ENCODE measurements around the gene LNX2. TPM values are rescaled to one million over a fixed set of nuclear protein-coding genes. Genes with fewer than 3 reads are reported as not detected.

The LNX2 gene
- polyA plus RNA-seq, 1 donor (not counting 4 experiments of a cell fraction or from before 2014, with no cell fraction given) = 17.0 TPM

- no peak overlapping the region for H3K9ac ChIP-seq (ENCODE audit: control insufficient read depth, extremely low read depth, insufficient read depth, low read length)
- H3K79me2 ChIP-seq (ENCODE audit: control insufficient read depth, insufficient read depth, low read length) = peaks cover 91% of the 10 kb centered on the region
- H3K36me3 ChIP-seq (ENCODE audit: control insufficient read depth in 2 of 2, extremely low read depth in 1 of 2, insufficient read depth in 2 of 2, low read length in 2 of 2) = no peaks in the 10 kb centered on the region
- H3K27me3 ChIP-seq (ENCODE audit: control insufficient read depth, extremely low read depth, insufficient read depth, low read length) = no peaks in the 10 kb centered on the region
- DNase-seq (ENCODE audit: low read depth, low spot score) (no peak), FAIRE-seq (peak; percentile 90)
- H3K9me3 ChIP-seq (ENCODE audit: control insufficient read depth, low read depth, low read length) = no peaks in the 10 kb centered on the region
- TF ChIP-seq CTCF (optimal IDR thresholded peaks at IDR 0.05 in 1 of 3, IDR thresholded peaks at IDR 0.05 in 1 of 3, conservative IDR thresholded peaks at IDR 0.05 in 1 of 3; ENCODE audit: extremely low read depth in 1 of 3, insufficient read depth in 2 of 3, low read length in 3 of 3) = no peak
- peaks cover 18% of the 10 kb centered on the region for H3K4me1 ChIP-seq (ENCODE audit: control insufficient read depth, extremely low read depth, insufficient read depth, low read length)
- peak overlapping the region; percentile 19 for H3K27ac ChIP-seq (ENCODE audit: control insufficient read depth, insufficient read depth, low read length)
- peaks cover 2% of the 10 kb centered on the region for H4K20me1 ChIP-seq (ENCODE audit: control insufficient read depth, extremely low read depth, insufficient read depth, low read length)
- peak overlapping the region in 1 of 3 experiments; percentile 33 for H3K4me3 ChIP-seq (ENCODE audit: control insufficient read depth in 2 of 3, extremely low read depth in 1 of 3, insufficient read depth in 2 of 3, low read depth in 1 of 3, low read length in 3 of 3)
- H3K4me2 ChIP-seq (ENCODE audit: control insufficient read depth, extremely low read depth, insufficient read depth, low read depth, low read length) = peak overlapping the region; percentile 35
- no peak overlapping the region for H2AFZ ChIP-seq (ENCODE audit: control insufficient read depth, low read length)
- dilution Hi-C loops (cut with MboI; ENCODE audit: extremely low pct_ligation_motif_present, low sequenced_read_pairs) = no loop called here
- H3K9me1 ChIP-seq (ENCODE audit: control insufficient read depth, extremely low read depth, insufficient read depth, low read length) = no peaks in the 10 kb centered on the region
These were observed 20.3 kb downstream of the LNX2 start for GRCh38 chr13:27599845-27600553.

GRCh38 chr13:27599096-27599495, 21.2 kb downstream of the LNX2 start:
- Histone ChIP-seq H3K4me3 (ENCODE audit: control insufficient read depth in 2 of 3, extremely low read depth in 1 of 3, insufficient read depth in 2 of 3, low read depth in 1 of 3, low read length in 3 of 3) (no peak overlapping the region), H3K27ac (ENCODE audit: control insufficient read depth, insufficient read depth, low read length) (no peak overlapping the region), H3K4me2 (ENCODE audit: control insufficient read depth, extremely low read depth, insufficient read depth, low read depth, low read length) (no peak overlapping the region), H3K9ac (ENCODE audit: control insufficient read depth, extremely low read depth, insufficient read depth, low read length) (no peak overlapping the region), H3K79me2 (ENCODE audit: control insufficient read depth, insufficient read depth, low read length) (peaks cover 90% of the 10 kb centered on the region), H3K27me3 (ENCODE audit: control insufficient read depth, extremely low read depth, insufficient read depth, low read length) (no peaks in the 10 kb centered on the region), H3K9me1 (ENCODE audit: control insufficient read depth, extremely low read depth, insufficient read depth, low read length) (no peaks in the 10 kb centered on the region), H3K4me1 (ENCODE audit: control insufficient read depth, extremely low read depth, insufficient read depth, low read length) (peaks cover 18% of the 10 kb centered on the region), H4K20me1 (ENCODE audit: control insufficient read depth, extremely low read depth, insufficient read depth, low read length) (peaks cover 2% of the 10 kb centered on the region), H3K9me3 (ENCODE audit: control insufficient read depth, low read depth, low read length) (no peaks in the 10 kb centered on the region), H2AFZ (ENCODE audit: control insufficient read depth, low read length) (no peak overlapping the region), H3K36me3 (ENCODE audit: control insufficient read depth in 2 of 2, extremely low read depth in 1 of 2, insufficient read depth in 2 of 2, low read length in 2 of 2) (no peaks in the 10 kb centered on the region)
- no peak for TF ChIP-seq CTCF (optimal IDR thresholded peaks at IDR 0.05 in 1 of 3, IDR thresholded peaks at IDR 0.05 in 1 of 3, conservative IDR thresholded peaks at IDR 0.05 in 1 of 3; ENCODE audit: extremely low read depth in 1 of 3, insufficient read depth in 2 of 3, low read length in 3 of 3)
- TF ChIP-seq EZH2 (IDR thresholded peaks at IDR 0.05; ENCODE audit: low read length) = no peak
- FAIRE-seq (no peak), DNase-seq (ENCODE audit: low read depth, low spot score) (no peak)
- dilution Hi-C loops (cut with MboI; ENCODE audit: extremely low pct_ligation_motif_present, low sequenced_read_pairs) = no loop called here
